Panc1 (cell line): ENCODE measurements around the gene CAPNS1.

ENCODE experiments used
- POLR2AphosphoS5 ChIP-seq: IDR thresholded peaks from 2 replicates; pipeline ENCODE4 v1.6.1; 2012; ENCODE audit warnings: mild to moderate bottlenecking, low read depth, low read length, moderate library complexity
- SIN3A ChIP-seq: IDR thresholded peaks from 2 replicates; pipeline ENCODE4 v1.6.1; 2012; ENCODE audit warnings: low read depth, mild to moderate bottlenecking, low read length, moderate library complexity, borderline replicate concordance; ENCODE audit not compliant: insufficient read depth
- TCF7L2 ChIP-seq: IDR thresholded peaks from 2 replicates; pipeline ENCODE4 v1.6.1; 2011; ENCODE audit warnings: mild to moderate bottlenecking, low read depth, low read length, inconsistent platforms
- TF ChIP-seq, protein P1 (sequence below): fragments of 450-650 bp; IDR thresholded peaks from 2 replicates; pipeline ENCODE4 v1.5.1; 2017; ENCODE audit warnings: mild to moderate bottlenecking
- TF ChIP-seq, protein P2 (sequence below), 2 experiments: IDR thresholded peaks; 2 replicates each; pipeline ENCODE4 v1.6.1; 2011 to 2012; ENCODE audit warnings: low read depth in 2 of 2, control low read depth in 1 of 2, low read length in 1 of 2, mild to moderate bottlenecking in 1 of 2, moderate library complexity in 1 of 2; ENCODE audit not compliant: insufficient read depth in 1 of 2

DNA sequence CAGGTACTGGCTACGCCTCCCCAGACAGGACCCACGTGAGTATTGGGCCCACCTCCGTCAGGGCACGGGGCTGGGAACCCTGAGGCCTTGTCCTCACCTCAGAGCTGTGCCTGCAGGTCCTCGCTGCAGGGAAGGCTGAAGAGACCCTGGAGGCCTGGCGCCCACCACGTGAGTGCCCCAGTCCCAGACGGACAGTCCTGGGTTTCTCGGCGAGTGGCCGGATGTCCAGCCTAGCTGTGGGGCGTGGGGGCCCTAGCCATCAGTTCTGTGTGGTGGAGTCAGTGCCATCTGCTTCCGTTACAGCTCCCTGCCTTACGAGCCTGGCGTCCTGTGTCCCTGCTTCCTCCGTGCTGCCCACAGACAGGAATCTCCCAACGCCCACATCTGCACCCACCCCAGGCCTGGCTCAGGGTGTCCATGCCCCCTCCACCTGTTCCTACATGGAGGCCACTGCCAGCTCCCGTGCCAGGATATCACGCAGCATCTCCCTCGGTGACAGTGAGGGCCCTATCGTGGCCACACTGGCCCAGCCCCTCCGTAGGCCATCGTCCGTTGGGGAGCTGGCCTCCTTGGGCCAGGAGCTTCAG is 36.7 kb upstream of the CAPNS1 start:
- TF ChIP-seq, protein P1, sequence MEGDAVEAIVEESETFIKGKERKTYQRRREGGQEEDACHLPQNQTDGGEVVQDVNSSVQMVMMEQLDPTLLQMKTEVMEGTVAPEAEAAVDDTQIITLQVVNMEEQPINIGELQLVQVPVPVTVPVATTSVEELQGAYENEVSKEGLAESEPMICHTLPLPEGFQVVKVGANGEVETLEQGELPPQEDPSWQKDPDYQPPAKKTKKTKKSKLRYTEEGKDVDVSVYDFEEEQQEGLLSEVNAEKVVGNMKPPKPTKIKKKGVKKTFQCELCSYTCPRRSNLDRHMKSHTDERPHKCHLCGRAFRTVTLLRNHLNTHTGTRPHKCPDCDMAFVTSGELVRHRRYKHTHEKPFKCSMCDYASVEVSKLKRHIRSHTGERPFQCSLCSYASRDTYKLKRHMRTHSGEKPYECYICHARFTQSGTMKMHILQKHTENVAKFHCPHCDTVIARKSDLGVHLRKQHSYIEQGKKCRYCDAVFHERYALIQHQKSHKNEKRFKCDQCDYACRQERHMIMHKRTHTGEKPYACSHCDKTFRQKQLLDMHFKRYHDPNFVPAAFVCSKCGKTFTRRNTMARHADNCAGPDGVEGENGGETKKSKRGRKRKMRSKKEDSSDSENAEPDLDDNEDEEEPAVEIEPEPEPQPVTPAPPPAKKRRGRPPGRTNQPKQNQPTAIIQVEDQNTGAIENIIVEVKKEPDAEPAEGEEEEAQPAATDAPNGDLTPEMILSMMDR: no peak
- no peak for TF ChIP-seq POLR2AphosphoS5
- TF ChIP-seq, protein P2, sequence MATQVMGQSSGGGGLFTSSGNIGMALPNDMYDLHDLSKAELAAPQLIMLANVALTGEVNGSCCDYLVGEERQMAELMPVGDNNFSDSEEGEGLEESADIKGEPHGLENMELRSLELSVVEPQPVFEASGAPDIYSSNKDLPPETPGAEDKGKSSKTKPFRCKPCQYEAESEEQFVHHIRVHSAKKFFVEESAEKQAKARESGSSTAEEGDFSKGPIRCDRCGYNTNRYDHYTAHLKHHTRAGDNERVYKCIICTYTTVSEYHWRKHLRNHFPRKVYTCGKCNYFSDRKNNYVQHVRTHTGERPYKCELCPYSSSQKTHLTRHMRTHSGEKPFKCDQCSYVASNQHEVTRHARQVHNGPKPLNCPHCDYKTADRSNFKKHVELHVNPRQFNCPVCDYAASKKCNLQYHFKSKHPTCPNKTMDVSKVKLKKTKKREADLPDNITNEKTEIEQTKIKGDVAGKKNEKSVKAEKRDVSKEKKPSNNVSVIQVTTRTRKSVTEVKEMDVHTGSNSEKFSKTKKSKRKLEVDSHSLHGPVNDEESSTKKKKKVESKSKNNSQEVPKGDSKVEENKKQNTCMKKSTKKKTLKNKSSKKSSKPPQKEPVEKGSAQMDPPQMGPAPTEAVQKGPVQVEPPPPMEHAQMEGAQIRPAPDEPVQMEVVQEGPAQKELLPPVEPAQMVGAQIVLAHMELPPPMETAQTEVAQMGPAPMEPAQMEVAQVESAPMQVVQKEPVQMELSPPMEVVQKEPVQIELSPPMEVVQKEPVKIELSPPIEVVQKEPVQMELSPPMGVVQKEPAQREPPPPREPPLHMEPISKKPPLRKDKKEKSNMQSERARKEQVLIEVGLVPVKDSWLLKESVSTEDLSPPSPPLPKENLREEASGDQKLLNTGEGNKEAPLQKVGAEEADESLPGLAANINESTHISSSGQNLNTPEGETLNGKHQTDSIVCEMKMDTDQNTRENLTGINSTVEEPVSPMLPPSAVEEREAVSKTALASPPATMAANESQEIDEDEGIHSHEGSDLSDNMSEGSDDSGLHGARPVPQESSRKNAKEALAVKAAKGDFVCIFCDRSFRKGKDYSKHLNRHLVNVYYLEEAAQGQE (IDR thresholded peaks at IDR 0.05; ENCODE audit: insufficient read depth in 1 of 2, low read depth in 2 of 2, low read length in 1 of 2): no peak
- TF ChIP-seq SIN3A: no peak
- TF ChIP-seq TCF7L2: no peak
